ENCODE results near the gene CFD. TPM values are rescaled to one million over a fixed set of nuclear protein-coding genes. Genes with fewer than 3 reads are reported as not detected.

Gene CFD
- total RNA-seq, 4 donors from 2014 or later = 52.2 to 883 (median 129) TPM

DNA sequence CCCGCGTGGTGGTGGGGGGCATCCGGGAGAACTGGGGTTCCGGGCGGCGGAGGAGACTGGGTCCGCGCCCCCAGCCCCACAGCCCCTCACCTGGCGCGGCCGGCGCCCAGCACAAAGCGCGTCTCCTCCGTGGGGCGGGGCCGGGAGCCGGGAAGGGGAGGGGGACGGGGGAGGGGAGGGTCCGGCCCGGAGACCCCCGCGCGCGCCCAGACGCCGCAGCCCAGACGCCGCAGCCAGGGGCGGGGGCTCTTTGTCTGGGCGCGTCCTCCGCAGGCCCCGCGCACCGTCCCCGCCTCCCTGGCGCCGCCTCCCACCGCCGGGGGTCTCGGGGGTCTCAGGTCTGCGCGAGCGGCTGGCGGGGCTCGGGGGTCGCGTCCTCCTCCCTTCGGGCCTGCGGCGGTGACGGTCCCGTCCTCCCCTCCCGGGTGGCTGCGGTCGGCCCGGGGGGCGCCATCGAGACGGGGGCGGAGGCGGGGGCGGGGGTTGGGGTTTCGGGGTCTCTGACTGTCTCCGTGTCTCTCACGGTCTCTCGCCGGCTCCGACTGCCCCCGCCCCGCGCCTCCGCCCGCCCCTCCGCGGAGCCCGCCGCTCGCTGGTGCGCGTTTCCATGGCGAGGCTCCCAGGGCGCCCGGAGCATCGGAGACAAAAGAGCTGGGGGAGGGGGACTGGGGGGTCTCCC is 37.5 kb upstream of the CFD start, which contains the start of gene PLPPR3:
Gene PLPPR3 (minus strand): TSS at position 131 of the 679 bp plus-strand sequence. CDS start 396 bp downstream, outside the sequence.
- H3K27me3 ChIP-seq = peaks cover 0 to 48% (median 11%) of the 10 kb centered on the region in 4 donors
- no CpG with 5 or more reads among the region's 86 CpGs for WGBS, 2 donors

DNA sequence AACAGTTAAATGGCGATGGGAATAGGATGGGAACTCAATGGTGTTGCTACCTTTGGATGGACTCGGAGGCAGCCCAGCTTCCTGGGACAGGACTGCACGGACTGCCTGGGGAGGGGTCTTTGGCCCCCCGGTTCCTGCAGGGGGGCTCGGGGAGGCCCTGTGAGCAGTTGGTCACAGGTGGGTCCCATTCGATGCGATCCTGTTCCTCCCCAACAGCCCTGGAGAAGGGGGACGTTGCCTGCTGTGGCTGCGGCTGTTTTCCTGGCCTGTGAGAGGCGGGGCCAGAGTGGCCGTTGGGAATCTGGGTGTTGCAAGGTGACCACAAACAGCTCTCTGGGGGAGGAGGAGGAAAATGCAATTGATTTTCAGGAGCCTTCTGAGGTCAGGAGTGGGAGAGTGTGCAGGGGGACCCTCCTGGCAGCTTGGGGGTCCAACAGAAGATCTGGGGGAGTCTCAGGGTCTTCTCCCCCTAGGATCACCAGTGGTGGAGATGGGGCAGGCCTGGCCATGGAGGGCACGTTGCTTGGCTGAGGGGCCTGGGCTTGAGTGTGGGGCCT is 35.8 kb upstream of the CFD start:
- TF ChIP-seq, protein P1, sequence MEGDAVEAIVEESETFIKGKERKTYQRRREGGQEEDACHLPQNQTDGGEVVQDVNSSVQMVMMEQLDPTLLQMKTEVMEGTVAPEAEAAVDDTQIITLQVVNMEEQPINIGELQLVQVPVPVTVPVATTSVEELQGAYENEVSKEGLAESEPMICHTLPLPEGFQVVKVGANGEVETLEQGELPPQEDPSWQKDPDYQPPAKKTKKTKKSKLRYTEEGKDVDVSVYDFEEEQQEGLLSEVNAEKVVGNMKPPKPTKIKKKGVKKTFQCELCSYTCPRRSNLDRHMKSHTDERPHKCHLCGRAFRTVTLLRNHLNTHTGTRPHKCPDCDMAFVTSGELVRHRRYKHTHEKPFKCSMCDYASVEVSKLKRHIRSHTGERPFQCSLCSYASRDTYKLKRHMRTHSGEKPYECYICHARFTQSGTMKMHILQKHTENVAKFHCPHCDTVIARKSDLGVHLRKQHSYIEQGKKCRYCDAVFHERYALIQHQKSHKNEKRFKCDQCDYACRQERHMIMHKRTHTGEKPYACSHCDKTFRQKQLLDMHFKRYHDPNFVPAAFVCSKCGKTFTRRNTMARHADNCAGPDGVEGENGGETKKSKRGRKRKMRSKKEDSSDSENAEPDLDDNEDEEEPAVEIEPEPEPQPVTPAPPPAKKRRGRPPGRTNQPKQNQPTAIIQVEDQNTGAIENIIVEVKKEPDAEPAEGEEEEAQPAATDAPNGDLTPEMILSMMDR (IDR thresholded peaks at IDR 0.05) = no peak
- TF ChIP-seq POLR2A (IDR thresholded peaks at IDR 0.05) = no peak
- H3K4me3 ChIP-seq = no peak overlapping the region
- WGBS, 2 donors = 61 to 73% methylated on average over 4 to 5 of the region's 12 CpGs
- no peak for DNase-seq
- peaks cover 0 to 22% (median 13%) of the 10 kb centered on the region in 3 donors for H3K4me1 ChIP-seq
- no peak overlapping the region for H3K27ac ChIP-seq
- no peaks in the 10 kb centered on the region for H3K36me3 ChIP-seq
- intact Hi-C loops (cut with DNase I) = no loop called here
- peaks cover 0 to 63% (median 11%) of the 10 kb centered on the region in 4 donors for H3K27me3 ChIP-seq
- no peaks in the 10 kb centered on the region for H3K9me3 ChIP-seq

More for the DNA sequence above, 37.5 kb upstream of the CFD start, which contains the start of gene PLPPR3:
- TF ChIP-seq POLR2A (IDR thresholded peaks at IDR 0.05) = no peak
- TF ChIP-seq, protein P1 (IDR thresholded peaks at IDR 0.05) = no peak
- H3K4me3 ChIP-seq = peak within 1 kb of the TSS in 2 of 4 donors; percentile 40 to 55
- peaks cover 0 to 16% (median 13%) of the 10 kb centered on the region in 3 donors for H3K4me1 ChIP-seq
- H3K9me3 ChIP-seq = no peaks in the 10 kb centered on the region
- intact Hi-C loops (cut with DNase I) = no loop called here
- no peak for DNase-seq
- no peak within 1 kb of the TSS for H3K27ac ChIP-seq
- H3K36me3 ChIP-seq = no peaks in the 10 kb centered on the region

DNA sequence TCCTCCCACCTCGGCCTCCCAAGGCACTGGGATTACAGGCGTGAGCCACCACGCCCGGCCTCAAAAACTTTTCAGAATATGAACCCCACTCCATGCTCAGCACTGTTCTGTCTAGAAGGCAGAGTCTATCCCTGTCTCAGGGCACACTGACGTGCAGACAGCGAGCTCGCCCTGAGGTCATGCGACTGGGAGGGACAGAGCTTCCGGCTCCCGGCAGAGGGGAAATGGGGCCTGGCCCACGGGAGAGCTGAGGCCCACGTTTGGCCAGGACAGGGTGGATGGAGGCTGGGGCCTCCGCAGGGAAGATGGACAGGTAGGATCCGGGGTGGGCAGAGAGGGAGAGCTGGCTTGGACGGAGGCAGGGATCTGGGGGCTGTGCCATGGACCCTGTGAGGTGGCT is 34.6 kb upstream of the CFD start:
- Histone ChIP-seq H3K4me1 (peaks cover 0 to 22% (median 13%) of the 10 kb centered on the region in 3 donors), H3K9me3 (no peaks in the 10 kb centered on the region), H3K4me3 (no peak overlapping the region), H3K27ac (no peak overlapping the region), H3K27me3 (peaks cover 0 to 72% (median 11%) of the 10 kb centered on the region in 4 donors), H3K36me3 (no peaks in the 10 kb centered on the region)
- no peak for DNase-seq
- WGBS, 2 donors = 62 to 65% methylated on average over 5 to 9 of the region's 15 CpGs
- TF ChIP-seq, protein P1 (IDR thresholded peaks at IDR 0.05) = no peak
- TF ChIP-seq POLR2A (IDR thresholded peaks at IDR 0.05) = no peak
- intact Hi-C loops (cut with DNase I) = no loop called here

DNA sequence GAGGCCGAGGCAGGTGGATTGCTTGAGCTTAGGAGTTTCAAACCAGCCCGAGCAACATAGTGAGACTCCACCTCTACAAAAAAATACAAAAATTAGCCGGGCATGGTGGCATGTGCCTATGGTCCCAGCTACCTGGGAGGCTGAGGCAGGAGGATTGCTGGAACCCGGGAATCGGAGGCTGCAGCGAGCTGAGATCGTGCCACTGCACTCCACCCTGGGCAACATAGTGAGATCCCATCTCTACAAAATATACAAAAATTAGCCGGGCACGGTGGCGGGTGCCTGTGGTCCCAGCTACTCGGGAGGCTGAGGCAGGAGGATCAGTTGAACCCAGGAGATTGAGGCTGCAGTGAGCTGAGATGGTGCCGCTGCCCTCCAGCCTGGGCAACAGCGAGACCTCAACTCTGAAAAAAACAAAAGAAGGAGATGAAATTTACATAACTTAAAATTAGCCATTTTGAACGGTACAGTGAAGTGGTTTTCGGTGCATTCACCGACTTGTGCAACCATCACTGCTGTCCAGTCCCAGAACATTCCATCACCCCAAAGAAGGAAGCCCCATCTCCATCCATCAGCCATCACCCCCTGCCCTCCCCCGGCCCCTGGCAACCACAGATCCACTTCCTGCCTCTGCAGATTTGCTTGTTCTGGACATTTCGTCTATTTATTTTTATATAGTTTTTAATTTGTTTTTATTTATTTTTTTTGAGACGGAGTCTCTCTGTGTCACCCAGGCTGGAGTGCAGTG is 33.4 kb upstream of the CFD start:
- TF ChIP-seq, protein P1 (IDR thresholded peaks at IDR 0.05) = no peak
- TF ChIP-seq POLR2A (IDR thresholded peaks at IDR 0.05) = no peak
- no peaks in the 10 kb centered on the region for H3K9me3 ChIP-seq
- WGBS, 2 donors = 68 to 71% methylated on average over 15 to 17 of the region's 19 CpGs

More for the DNA sequence above, 33.4 kb upstream of the CFD start:
- H3K36me3 ChIP-seq = no peaks in the 10 kb centered on the region
- H3K4me3 ChIP-seq = no peak overlapping the region
- peaks cover 0 to 22% (median 13%) of the 10 kb centered on the region in 3 donors for H3K4me1 ChIP-seq
- intact Hi-C loops (cut with DNase I) = no loop called here
- no peak for DNase-seq
- H3K27me3 ChIP-seq = peaks cover 0 to 80% (median 11%) of the 10 kb centered on the region in 4 donors
- H3K27ac ChIP-seq = no peak overlapping the region

All from esophagus squamous epithelium (tissue), 5 donors.